ENCODE data around the gene NDUFA13. TPM values are rescaled to one million over a fixed set of nuclear protein-coding genes. Genes with fewer than 3 reads are reported as not detected.

The NDUFA13 gene
- total and polyA plus RNA-seq, 8 donors: 24.5 to 367 (median 143) TPM

GRCh38 chr19:19504754-19505668 lies 11.0 kb upstream of the NDUFA13 start:
- no peak overlapping the region for H3K27ac ChIP-seq
- 89 to 94% (median 92%) methylated on average over 20 to 23 of the region's 23 CpGs for WGBS, 5 donors
- no peak for DNase-seq
- TF ChIP-seq EP300 (IDR thresholded peaks at IDR 0.05): no peak
- no peak for TF ChIP-seq CTCF (IDR thresholded peaks at IDR 0.05)
- TF ChIP-seq POLR2A (IDR thresholded peaks at IDR 0.05): no peak
- no peak for TF ChIP-seq POLR2AphosphoS5 (IDR thresholded peaks at IDR 0.05)
- intact Hi-C loops (cut with DNase I; ENCODE audit: low total_unique reads): no loop called here
- H3K9me3 ChIP-seq: no peaks in the 10 kb centered on the region
- H3K4me1 ChIP-seq: no peaks in the 10 kb centered on the region
- H3K4me3 ChIP-seq: no peak overlapping the region
- H3K27me3 ChIP-seq: no peaks in the 10 kb centered on the region
- H3K36me3 ChIP-seq: peaks cover 47 to 85% (median 82%) of the 10 kb centered on the region in 4 donors

- 89 to 92% (median 91%) methylated on average over 27 of the region's 27 CpGs for WGBS, 5 donors
- H3K4me3 ChIP-seq: no peak overlapping the region
- no peak overlapping the region for H3K27ac ChIP-seq
- H3K9me3 ChIP-seq: no peaks in the 10 kb centered on the region
- intact Hi-C loops (cut with DNase I; ENCODE audit: low total_unique reads): no loop called here
- H3K36me3 ChIP-seq: peaks cover 41 to 77% (median 75%) of the 10 kb centered on the region in 4 donors
- no peak for DNase-seq
- H3K27me3 ChIP-seq: no peaks in the 10 kb centered on the region
- TF ChIP-seq POLR2A (IDR thresholded peaks at IDR 0.05) (no peak), CTCF (IDR thresholded peaks at IDR 0.05) (no peak), EP300 (IDR thresholded peaks at IDR 0.05) (no peak), POLR2AphosphoS5 (IDR thresholded peaks at IDR 0.05) (no peak)
- H3K4me1 ChIP-seq: no peaks in the 10 kb centered on the region
Observed at GRCh38 chr19:19505669-19506326, 10.2 kb upstream of the NDUFA13 start.

GRCh38 chr19:19506592-19506991 lies 9.4 kb upstream of the NDUFA13 start:
- Histone ChIP-seq H3K4me3 (no peak overlapping the region), H3K9me3 (no peaks in the 10 kb centered on the region), H3K27me3 (no peaks in the 10 kb centered on the region), H3K36me3 (peaks cover 34 to 69% (median 67%) of the 10 kb centered on the region in 4 donors), H3K4me1 (no peaks in the 10 kb centered on the region), H3K27ac (no peak overlapping the region)
- TF ChIP-seq POLR2A (IDR thresholded peaks at IDR 0.05) (no peak), EP300 (IDR thresholded peaks at IDR 0.05) (no peak), POLR2AphosphoS5 (IDR thresholded peaks at IDR 0.05) (no peak), CTCF (IDR thresholded peaks at IDR 0.05) (no peak)
- 88 to 92% (median 89%) methylated on average over 12 of the region's 12 CpGs for WGBS, 5 donors
- intact Hi-C loops (cut with DNase I; ENCODE audit: low total_unique reads): no loop called here
- no peak for DNase-seq

- Histone ChIP-seq H3K36me3 (peaks cover 26 to 61% (median 59%) of the 10 kb centered on the region in 4 donors), H3K27ac (no peak overlapping the region), H3K4me3 (no peak overlapping the region), H3K9me3 (no peaks in the 10 kb centered on the region), H3K27me3 (no peaks in the 10 kb centered on the region), H3K4me1 (no peaks in the 10 kb centered on the region)
- TF ChIP-seq CTCF (IDR thresholded peaks at IDR 0.05) (no peak), EP300 (IDR thresholded peaks at IDR 0.05) (no peak), POLR2AphosphoS5 (IDR thresholded peaks at IDR 0.05) (no peak), POLR2A (IDR thresholded peaks at IDR 0.05) (no peak)
- 79 to 91% (median 89%) methylated on average over 6 to 8 of the region's 8 CpGs for WGBS, 5 donors
- no peak for DNase-seq
- intact Hi-C loops (cut with DNase I; ENCODE audit: low total_unique reads): no loop called here
Observed at GRCh38 chr19:19507354-19507753, 8.7 kb upstream of the NDUFA13 start.
